NT2/D1 (cell line): Measurements from ENCODE around the gene RFC4.

Source experiments
- SUZ12 ChIP-seq: IDR thresholded peaks from 2 replicates; pipeline ENCODE4 v1.6.1; 2011; ENCODE audit not compliant: insufficient read length, insufficient read depth; ENCODE audit errors: extremely low read depth
- YY1 ChIP-seq: IDR thresholded peaks from 2 replicates; pipeline ENCODE4 v1.6.1; 2011; ENCODE audit not compliant: insufficient read length, insufficient read depth

DNA sequence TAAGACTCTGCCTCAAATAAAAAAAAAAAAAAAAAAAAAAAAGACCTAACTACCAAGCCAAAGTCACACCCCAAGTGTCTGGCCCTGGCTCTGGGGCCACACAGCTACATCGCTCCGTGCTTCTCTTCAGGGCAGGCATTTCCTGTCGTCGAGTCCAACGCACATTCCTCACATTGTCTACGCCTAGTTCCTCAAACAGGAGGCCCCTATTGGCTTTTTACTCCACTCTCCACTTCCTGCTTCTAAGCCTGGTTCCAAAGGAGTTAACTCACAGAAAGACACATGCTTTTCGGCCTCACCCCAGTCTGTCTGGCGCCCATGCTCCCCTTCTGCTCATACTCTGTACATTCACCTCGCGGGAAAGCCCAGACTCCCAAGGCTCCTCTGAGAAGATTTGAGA is 60.3 kb downstream of the RFC4 start:
- no peak for TF ChIP-seq YY1
- no peak for TF ChIP-seq SUZ12
